Fibroblast of pulmonary artery (primary cell): ENCODE measurements around the gene FJX1.

Experiments
- DNase-seq: peaks from one replicate; pipeline ENCODE4 v3.0.0-alpha.2; 2010; ENCODE audit warnings: low read depth
- H3K4me3 ChIP-seq: replicated peaks from 2 replicates; pipeline ENCODE4 v1.5.1; 2011; ENCODE audit warnings: low read depth, mild to moderate bottlenecking, control low read depth, low read length, moderate library complexity
- TF ChIP-seq, protein P1 (sequence below): IDR thresholded peaks from 2 replicates; pipeline ENCODE4 v1.5.1; 2011; ENCODE audit warnings: mild to moderate bottlenecking, control low read depth, low read length, inconsistent platforms; ENCODE audit errors: missing control alignments

FJX1 gene

GRCh38 chr11:35654711-35655110 lies 36.5 kb downstream of the FJX1 start:
- H3K4me3 ChIP-seq = no peak overlapping the region
- TF ChIP-seq, protein P1, sequence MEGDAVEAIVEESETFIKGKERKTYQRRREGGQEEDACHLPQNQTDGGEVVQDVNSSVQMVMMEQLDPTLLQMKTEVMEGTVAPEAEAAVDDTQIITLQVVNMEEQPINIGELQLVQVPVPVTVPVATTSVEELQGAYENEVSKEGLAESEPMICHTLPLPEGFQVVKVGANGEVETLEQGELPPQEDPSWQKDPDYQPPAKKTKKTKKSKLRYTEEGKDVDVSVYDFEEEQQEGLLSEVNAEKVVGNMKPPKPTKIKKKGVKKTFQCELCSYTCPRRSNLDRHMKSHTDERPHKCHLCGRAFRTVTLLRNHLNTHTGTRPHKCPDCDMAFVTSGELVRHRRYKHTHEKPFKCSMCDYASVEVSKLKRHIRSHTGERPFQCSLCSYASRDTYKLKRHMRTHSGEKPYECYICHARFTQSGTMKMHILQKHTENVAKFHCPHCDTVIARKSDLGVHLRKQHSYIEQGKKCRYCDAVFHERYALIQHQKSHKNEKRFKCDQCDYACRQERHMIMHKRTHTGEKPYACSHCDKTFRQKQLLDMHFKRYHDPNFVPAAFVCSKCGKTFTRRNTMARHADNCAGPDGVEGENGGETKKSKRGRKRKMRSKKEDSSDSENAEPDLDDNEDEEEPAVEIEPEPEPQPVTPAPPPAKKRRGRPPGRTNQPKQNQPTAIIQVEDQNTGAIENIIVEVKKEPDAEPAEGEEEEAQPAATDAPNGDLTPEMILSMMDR = no peak
- no peak for DNase-seq

DNA sequence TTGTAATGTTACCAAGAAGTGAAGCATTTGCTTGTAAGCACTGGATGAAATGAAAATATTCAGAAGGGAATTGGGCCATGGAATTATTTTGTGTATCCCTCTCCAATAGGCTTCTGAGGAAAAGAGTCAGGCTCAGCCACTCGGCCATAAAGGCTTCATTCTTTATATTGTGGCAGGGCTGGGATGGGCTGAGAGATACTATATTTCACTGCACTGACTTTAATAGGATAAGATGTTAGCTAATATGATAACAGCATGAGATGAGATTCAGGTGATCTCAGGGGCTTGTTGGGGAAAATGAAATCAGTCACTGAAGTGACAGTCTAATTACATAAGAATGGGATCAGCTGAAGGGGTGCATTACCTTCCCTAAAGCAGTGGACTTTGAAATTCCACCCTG lies 37.0 kb downstream of the FJX1 start:
- TF ChIP-seq, protein P1 = no peak
- DNase-seq = no peak
- H3K4me3 ChIP-seq = no peak overlapping the region

DNA sequence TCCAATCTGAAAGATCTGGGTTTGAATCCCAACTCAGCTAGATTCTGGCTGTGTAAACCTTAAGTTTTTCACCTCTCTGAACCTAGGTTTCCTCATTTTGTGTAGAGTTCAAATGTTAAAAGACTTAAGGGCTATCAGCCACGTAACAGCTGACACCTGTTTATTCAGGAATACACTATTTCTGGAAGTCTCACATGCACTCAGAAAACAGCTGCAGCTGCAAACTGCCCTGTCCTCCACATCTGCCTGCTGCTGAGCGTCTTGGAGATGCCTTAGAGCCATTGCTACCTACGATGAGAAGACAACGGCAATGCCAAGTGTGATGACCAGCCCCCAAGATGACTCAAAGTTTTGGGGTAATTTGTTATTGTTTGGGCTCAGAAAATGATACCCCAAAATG lies 37.6 kb downstream of the FJX1 start:
- TF ChIP-seq, protein P1 = no peak
- no peak for DNase-seq

GRCh38 chr11:35658020-35658948 lies 40.0 kb downstream of the FJX1 start:
- H3K4me3 ChIP-seq = no peak overlapping the region
- DNase-seq = no peak
- TF ChIP-seq, protein P1 = no peak

More for the DNA sequence above, 37.6 kb downstream of the FJX1 start:
- no peak overlapping the region for H3K4me3 ChIP-seq

GRCh38 chr11:35661534-35661933 lies 43.3 kb downstream of the FJX1 start:
- TF ChIP-seq, protein P1 = no peak
- peak overlapping the region; percentile 63 for H3K4me3 ChIP-seq
- DNase-seq = no peak

DNA sequence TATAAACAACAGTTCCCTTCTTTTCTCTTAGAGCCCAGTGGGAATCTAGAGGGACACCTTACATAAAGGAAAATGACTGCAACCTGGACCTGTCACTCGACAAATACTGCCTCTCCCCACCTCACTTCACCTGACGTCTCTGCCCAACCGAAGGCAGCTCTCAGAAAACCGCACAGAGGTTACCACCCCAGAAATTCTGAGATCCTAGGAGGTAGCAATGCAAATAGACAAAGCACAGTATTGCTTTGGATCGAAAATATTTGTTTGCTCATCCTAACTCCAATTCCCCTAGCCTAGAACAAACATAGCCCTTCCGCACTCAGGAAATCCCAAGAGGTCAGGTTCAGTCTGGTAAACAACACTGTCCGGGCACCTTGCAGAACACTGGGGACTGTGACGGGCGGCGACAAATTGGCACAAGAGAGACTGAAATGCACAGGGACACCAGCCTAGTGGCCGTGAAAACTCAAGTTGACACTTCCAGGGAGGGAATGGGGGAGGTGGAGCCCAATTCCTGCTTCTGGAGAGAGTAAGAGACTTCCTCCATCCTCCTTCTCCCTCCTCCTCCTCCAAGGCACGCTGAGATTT lies 43.9 kb downstream of the FJX1 start:
- no peak for DNase-seq
- H3K4me3 ChIP-seq = peak overlapping the region; percentile 63
- TF ChIP-seq, protein P1 = no peak
